K562 (cell line): ENCODE data around the gene PHLDB1. TPM values are rescaled to one million over a fixed set of nuclear protein-coding genes. Genes with fewer than 3 reads are reported as not detected.

Experiments
- ATAC-seq: fragments of 200-7000 bp; cut with Tn5 transposase; 3 replicates; pipeline ENCODE4 v1.9.1; 2020; ENCODE audit warnings: moderate library complexity
- BruUV-seq: library from RNA; stranded (reverse); fragments of 400-500 nt; replicated peaks from 2 replicates; lab custom pipeline; 2021; lab: Mats Ljungman, UMichigan
- CTCF ChIA-PET: fragments of 300-600 bp; formaldehyde crosslinking; extraction: SDS; loops from one replicate; lab custom pipeline; 2021; ENCODE audit warnings: low intra/inter-chr PET ratio; lab: Yijun Ruan, JAX
- POLR2A ChIA-PET: fragments of 300-600, 350-650 bp; sonication (Branson Sonifier 250); formaldehyde crosslinking; extraction: SDS; loops from one replicate; lab custom pipeline; 2021; ENCODE audit warnings: antibody characterized with exemption, inconsistent platforms; lab: Yijun Ruan, JAX
- DNase-seq, 4 experiments: peaks; one replicate each; pipeline versions ENCODE4 v3.0.0 to v3.0.0-alpha.2; 2011 to 2018; ENCODE audit warnings: low spot score in 3 of 4, mixed read lengths in 3 of 4; ENCODE audit errors: extremely low read depth in 1 of 4
- FAIRE-seq: peaks from 2 replicates; lab custom pipeline; 2011; peaks lifted over from hg19 to GRCh38; lab: Jason Lieb, UNC
- H2AFZ ChIP-seq: 2 replicates; pipeline ENCODE4 v1.6.0; 2011; ENCODE audit warnings: low read depth, low read length, control low read depth, inconsistent platforms
- H3K27ac ChIP-seq: fragments of 200-600 bp; 3 replicates; pipeline ENCODE4 v1.8.0; 2011; ENCODE audit warnings: low read depth, mild to moderate bottlenecking, control low read depth, inconsistent platforms, low read length, moderate library complexity, mixed read lengths; ENCODE audit errors: extremely low read depth
- H3K27me3 ChIP-seq, 2 experiments: fragments of 300-600 bp in 1 of 2; 2 replicates in 1 of 2; 3 replicates in 1 of 2; pipeline versions ENCODE4 v1.6.0 to v1.8.0; 2011; ENCODE audit warnings: inconsistent platforms in 2 of 2, low read length in 2 of 2, mild to moderate bottlenecking in 1 of 2, mixed read lengths in 1 of 2, moderate library complexity in 1 of 2; ENCODE audit not compliant: control insufficient read depth in 2 of 2, insufficient read depth in 2 of 2
- H3K36me3 ChIP-seq: fragments of 300-600 bp; 3 replicates; pipeline ENCODE4 v1.8.0; 2011; ENCODE audit warnings: mild to moderate bottlenecking, low read length, inconsistent platforms; ENCODE audit not compliant: control insufficient read depth, insufficient read depth
- H3K4me1 ChIP-seq, 2 experiments: fragments of 200-600 bp in 1 of 2; replicated peaks in 1 of 2; 2 replicates in 1 of 2; 3 replicates in 1 of 2; pipeline versions ENCODE4 v1.5.1 to v1.8.0; 2011; ENCODE audit warnings: inconsistent platforms in 2 of 2, low read length in 2 of 2, mild to moderate bottlenecking in 1 of 2, mixed read lengths in 1 of 2, moderate library complexity in 1 of 2; ENCODE audit not compliant: control insufficient read depth in 2 of 2, insufficient read depth in 2 of 2
- H3K4me2 ChIP-seq: 2 replicates; pipeline ENCODE4 v1.6.1; 2011; ENCODE audit warnings: low read length, control low read depth, inconsistent platforms, mixed read lengths; ENCODE audit not compliant: insufficient read depth
- H3K4me3 ChIP-seq: fragments of 200-600 bp; sonication (generic), shearing (Covaris generic); 2 replicates; pipeline ENCODE4 v1.5.1; 2016; ENCODE audit warnings: control low read depth, inconsistent platforms
- H3K79me2 ChIP-seq: fragments of 200-600 bp; 3 replicates; pipeline ENCODE4 v1.8.0; 2011; ENCODE audit warnings: low read length, inconsistent platforms; ENCODE audit not compliant: control insufficient read depth, insufficient read depth
- H3K9ac ChIP-seq, 2 experiments: 2 replicates each; pipeline versions ENCODE4 v1.6.0 to v1.6.1; 2011; ENCODE audit warnings: low read depth in 2 of 2, low read length in 2 of 2, control low read depth in 1 of 2, inconsistent platforms in 1 of 2, mild to moderate bottlenecking in 1 of 2, mixed read lengths in 1 of 2; ENCODE audit not compliant: insufficient read depth in 1 of 2
- H3K9me1 ChIP-seq: one replicate; pipeline ENCODE4 v1.6.0; 2011; ENCODE audit warnings: inconsistent platforms, mild to moderate bottlenecking, low read length, moderate library complexity; ENCODE audit not compliant: control insufficient read depth, insufficient read depth
- H3K9me3 ChIP-seq: replicated peaks from 2 replicates; pipeline ENCODE4 v1.5.1; 2011; ENCODE audit warnings: low read depth, low read length, inconsistent platforms; ENCODE audit not compliant: control insufficient read depth, insufficient read depth
- H4K20me1 ChIP-seq: replicated peaks from 2 replicates; pipeline ENCODE4 v1.6.1; 2011; ENCODE audit warnings: low read length, inconsistent platforms, mixed read lengths; ENCODE audit not compliant: control insufficient read depth, insufficient read depth
- C11orf30 ChIP-seq: fragments of 450-650 bp; IDR thresholded peaks from 2 replicates; pipeline ENCODE4 v1.6.1; 2016; ENCODE audit warnings: low read depth, mild to moderate bottlenecking
- CHD2 ChIP-seq: IDR thresholded peaks from 2 replicates; pipeline ENCODE4 v1.6.1; 2011; ENCODE audit warnings: low read depth, low read length
- FOXK2 ChIP-seq, 2 experiments: fragments of 450-650 bp; IDR thresholded peaks in 1 of 2; conservative IDR thresholded peaks in 1 of 2; 2 replicates each; pipeline ENCODE4 v1.6.1; 2016; ENCODE audit warnings: low read depth in 2 of 2, mild to moderate bottlenecking in 1 of 2
- GABPB1 ChIP-seq: sonication (generic); formaldehyde crosslinking; IDR thresholded peaks from 2 replicates; pipeline ENCODE4 v1.8.0; 2022; ENCODE audit warnings: mild to moderate bottlenecking, missing genetic modification reagents
- HES1 ChIP-seq: fragments of 450-650 bp; IDR thresholded peaks from 2 replicates; pipeline ENCODE4 v1.6.1; 2016; ENCODE audit warnings: low read depth, mild to moderate bottlenecking, moderate library complexity
- RFX5 ChIP-seq: IDR thresholded peaks from 2 replicates; pipeline ENCODE4 v1.6.1; 2011; ENCODE audit warnings: low read depth, mild to moderate bottlenecking, improper control_type of control experiment, low read length
- TCF15 ChIP-seq: fragments of 250-450 bp; sonication (Bioruptor Pico); IDR thresholded peaks from 2 replicates; pipeline ENCODE4 v1.8.0; 2022; ENCODE audit warnings: moderate library complexity, mild to moderate bottlenecking, inconsistent platforms
- ZFP36 ChIP-seq: fragments of 150-350 bp; IDR thresholded peaks from 2 replicates; pipeline ENCODE4 v1.6.1; 2018; ENCODE audit warnings: low read length, low read depth; ENCODE audit not compliant: partially characterized antibody
- ZNF764 ChIP-seq: fragments of 250-450 bp; sonication (Bioruptor Pico); IDR thresholded peaks from 2 replicates; pipeline ENCODE4 v1.4.0; 2020; ENCODE audit warnings: low read depth, mild to moderate bottlenecking, moderate library complexity
- WGBS: fragments of 100-300 bp; shearing (Covaris generic); methylation state at CpG from one replicate; pipeline ENCODE4 v1.1.6; 2016; ENCODE audit warnings: low coverage, mixed read lengths; ENCODE audit not compliant: insufficient coverage; ENCODE audit errors: missing lambda C conversion rate; 5-methylcytosine and 5-hydroxymethylcytosine counted together
- in situ Hi-C: fragments of 300-500 bp; cut with MboI; formaldehyde crosslinking; loops from 4 replicates; pipeline ENCODE4 v1.15.0; 2018; ENCODE audit warnings: inconsistent platforms, mixed read lengths
- intact Hi-C: fragments of 100-400 bp; cut with micrococcal nuclease; formaldehyde crosslinking; loops from 2 replicates; pipeline ENCODE4 v1.14.2; 2022
- polyA plus RNA-seq, 8 experiments: library from polyadenylated mRNA; depleted of rRNA in 4 of 8; stranded (reverse) in 5 of 8; unstranded in 3 of 8; fragments of >200 nt; fragmentation: Nextera tagmentation in 2 of 8; fragmentation: Illumina TruSeq in 1 of 8; extraction: Ambion mirVana in 2 of 8; extraction: Trizol in 1 of 8; gene quantifications; 2 replicates each; pipeline versions ENCODE4 v1.2.1 to v1.2.3, GENCODE V29; 2011 to 2014; ENCODE audit warnings: inconsistent platforms in 1 of 8, missing spikeins in 1 of 8
- total RNA-seq, 7 experiments: library from RNA; depleted of rRNA in 6 of 7; stranded (reverse); fragments of >200 nt in 6 of 7; fragmentation: Illumina TruSeq in 2 of 7; extraction: Trizol in 2 of 7; gene quantifications; 2 replicates each; pipeline versions ENCODE4 v1.2.1 to v1.2.3, GENCODE V29; 2011 to 2021; ENCODE audit warnings: low replicate concordance in 1 of 7

Gene PHLDB1
- total and polyA plus RNA-seq, 9 of the 15 experiments (the other 6 are each of a cell fraction or from before 2014, with no cell fraction given) = 2.0 to 28.7 (median 16.2) TPM

- H3K9me3 ChIP-seq = no peaks in the 10 kb centered on the region
- peaks cover 13% of the 10 kb centered on the region for H3K79me2 ChIP-seq
- no TSS peak for BruUV-seq
- H3K27ac ChIP-seq = no peak overlapping the region
- intact Hi-C loops = no loop called here
- H3K36me3 ChIP-seq = peaks cover 39% of the 10 kb centered on the region; the same call in 2 of the 3 replicates
- 76% methylated on average over 6 of the region's 6 CpGs for whole genome bisulfite sequencing
- POLR2A ChIA-PET = interaction anchor here (1.0 to 1.8 kb wide), 3 partner anchors 10 to 12 kb away, joined by 3 to 6 read pairs (median 6); no protein-coding TSS in a partner anchor
- no peak for DNase-seq
- no peak overlapping the region for H2AFZ ChIP-seq
- ATAC-seq = no peak
- in situ Hi-C loops = no loop called here
- H3K9ac ChIP-seq = no peak overlapping the region
- TF ChIP-seq ZFP36 (no peak), ZNF764 (CRISPR knock-in tag) (no peak), FOXK2 (conservative IDR thresholded peaks at IDR 0.05 in 1 of 2, IDR thresholded peaks at IDR 0.05 in 1 of 2; ENCODE audit: low read depth in 2 of 2) (no peak), C11orf30 (no peak), RFX5 (no peak), HES1 (no peak), CHD2 (no peak), GABPB1 (CRISPR knock-in tag) (no peak), TCF15 (CRISPR knock-in tag) (no peak)
- FAIRE-seq = no peak
- H3K4me1 ChIP-seq = peaks cover 20 to 56% of the 10 kb centered on the region in 2 experiments
- H3K4me3 ChIP-seq = no peak overlapping the region
- H4K20me1 ChIP-seq = peaks cover 5% of the 10 kb centered on the region; the same call in 1 of the 2 replicates
- CTCF ChIA-PET = no interaction called here
- H3K27me3 ChIP-seq = no peaks in the 10 kb centered on the region
- no peak overlapping the region for H3K4me2 ChIP-seq
- H3K9me1 ChIP-seq = no peaks in the 10 kb centered on the region
Measured at GRCh38 chr11:118625036-118625690, 17.7 kb downstream of the PHLDB1 start.
